Activated CD4-positive, alpha-beta T cell treated with anti-CD3 and anti-CD28 coated beads, Interleukin-2, amount 50 U/mL, for 24 hours (primary cell): Measurements from ENCODE around the gene BRAT1.
"Not testable (repeated sequence)": the region's sequence is repeated elsewhere in the genome, so short reads cannot be mapped to it uniquely, and the experiment has no call there.

Experiments used
- DNase-seq, 2 donors: peaks; one replicate each; pipeline ENCODE4 v3.0.0-alpha.2; 2020; ENCODE audit warnings: low read depth in 1 of 2, low spot score in 1 of 2

BRAT1 gene

GRCh38 chr7:2555121-2556052, at the start of gene BRAT1:
Gene BRAT1 (minus strand): TSS chr7:2555524. CDS start chr7:2554431, 1,093 bp downstream.
- DNase-seq = peak; percentile 92 to 94

DNA sequence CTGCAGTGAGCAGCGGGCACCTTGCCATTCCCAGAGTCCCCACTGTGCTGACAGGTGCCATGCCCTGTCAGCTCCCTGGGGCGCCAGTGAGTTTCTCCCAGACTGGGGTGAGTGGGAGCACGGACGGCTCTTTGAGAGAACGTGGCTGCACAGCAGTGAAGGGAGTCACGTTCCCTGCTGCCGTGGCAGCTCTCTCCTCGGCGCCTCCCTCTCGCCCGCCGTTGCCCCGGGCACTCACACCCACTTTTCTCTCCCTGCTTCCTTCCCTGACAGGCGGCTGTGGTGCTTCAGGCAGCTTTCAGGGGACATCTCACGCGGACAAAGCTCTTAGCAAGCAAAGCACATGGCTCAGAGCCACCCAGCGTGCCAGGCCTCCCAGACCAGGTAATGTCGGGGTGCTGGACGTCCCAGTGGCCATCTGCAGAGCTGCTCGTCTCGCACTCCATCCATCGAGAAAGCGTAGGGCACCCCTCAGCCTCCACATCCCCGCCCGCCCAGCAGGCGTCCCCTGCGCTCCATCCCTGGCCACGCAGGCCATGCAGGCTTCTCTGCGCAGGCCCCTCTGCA, 49.4 kb upstream of the BRAT1 start:
- DNase-seq = no peak

DNA sequence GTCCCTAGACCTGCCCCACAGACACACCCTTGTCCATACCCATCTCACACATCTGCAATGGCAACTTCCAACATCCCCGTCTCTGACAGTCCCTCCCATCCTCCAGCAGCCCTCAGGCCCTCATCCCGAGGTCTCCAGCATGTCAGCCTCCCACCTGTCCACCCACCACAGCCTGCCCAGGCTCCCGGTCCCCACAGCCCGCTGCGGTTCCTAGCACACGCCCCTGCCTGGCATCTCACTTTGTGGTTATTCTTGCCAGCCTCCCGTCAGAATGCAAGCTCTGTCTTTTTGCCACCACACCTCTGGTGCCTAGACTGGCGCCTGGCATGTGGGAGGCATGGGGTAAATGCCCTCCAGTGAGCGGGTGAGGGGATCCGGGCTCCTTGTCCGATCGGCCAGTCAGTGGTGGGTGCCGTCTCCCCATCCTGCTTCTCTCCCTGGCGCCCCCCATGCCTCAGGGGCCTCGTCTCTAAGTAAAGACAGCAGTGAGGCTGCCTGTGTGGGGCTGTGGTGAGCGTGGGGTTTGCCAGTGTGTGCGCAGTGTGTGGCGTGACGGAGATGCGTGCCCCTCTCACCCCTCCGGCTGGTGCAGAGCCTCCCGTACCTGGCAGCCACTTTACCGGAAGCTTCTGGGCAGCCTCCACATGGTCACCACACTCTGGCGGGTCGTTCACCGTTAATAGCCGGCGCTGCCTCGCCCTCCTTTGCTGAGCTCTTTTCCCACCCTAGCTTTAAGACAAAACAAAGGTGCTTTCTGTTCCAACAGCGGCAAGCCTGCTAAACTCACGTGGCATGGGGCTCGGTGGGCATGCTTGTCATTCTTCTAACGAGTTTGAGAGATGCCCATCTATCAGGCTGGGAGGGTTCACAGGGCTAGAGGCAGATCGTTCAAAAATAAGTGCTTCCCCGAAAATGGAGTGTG, 48.0 kb upstream of the BRAT1 start:
- DNase-seq = no peak

DNA sequence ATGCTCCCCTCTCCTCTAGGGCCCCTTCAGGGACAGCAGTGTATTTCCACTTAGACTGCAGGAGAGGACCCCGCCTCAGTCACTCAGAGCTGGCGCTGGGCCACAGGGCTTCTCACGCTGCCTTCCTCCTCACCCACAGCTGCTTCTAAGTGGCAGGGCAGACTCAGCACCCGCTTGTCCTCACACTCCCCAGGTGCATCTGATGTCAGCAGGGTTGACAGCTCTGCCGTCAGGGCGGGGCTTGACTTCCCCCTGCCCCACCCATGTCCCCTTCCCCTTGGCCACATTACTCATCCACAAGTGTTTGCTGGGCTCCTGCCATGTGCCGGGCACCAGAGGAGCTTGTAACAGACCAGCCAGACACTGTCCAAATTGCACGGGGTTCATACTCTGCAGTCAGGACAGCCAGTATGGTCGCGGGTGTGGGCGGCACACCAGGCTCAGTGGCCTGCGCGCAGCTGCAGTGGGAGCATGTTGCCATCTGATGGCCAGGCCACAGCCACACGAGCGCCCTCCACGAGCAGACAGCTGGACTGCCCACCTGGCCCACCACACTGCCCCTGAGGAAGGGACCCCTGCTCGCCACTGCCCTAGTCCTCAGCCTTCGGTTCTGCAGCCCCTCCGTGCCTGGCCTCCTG, 47.2 kb upstream of the BRAT1 start:
- DNase-seq = no peak

DNA sequence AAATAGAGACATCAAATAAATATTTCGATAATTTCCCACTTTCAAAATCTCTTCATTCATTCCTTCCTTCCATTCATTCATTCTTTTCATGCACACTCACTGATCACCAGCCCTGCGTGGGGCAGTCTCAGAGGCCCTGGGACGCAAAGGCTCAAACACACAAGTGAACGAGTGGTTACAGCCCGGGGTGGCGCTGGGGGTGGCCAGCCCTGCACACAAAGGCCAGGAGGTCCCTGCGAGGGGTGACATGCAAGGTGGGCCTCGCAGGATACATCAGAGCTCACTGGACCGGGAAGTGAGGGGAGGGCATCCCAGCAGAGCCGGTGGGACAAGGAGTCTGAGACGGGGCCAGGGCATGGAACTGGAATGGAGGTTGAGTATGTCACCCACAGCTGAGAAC, 46.6 kb upstream of the BRAT1 start:
- no peak for DNase-seq

- no peak for DNase-seq
Observed at GRCh38 chr7:2601065-2601464, 45.7 kb upstream of the BRAT1 start.

- DNase-seq = no peak
Observed at GRCh38 chr7:2598154-2598823, 43.0 kb upstream of the BRAT1 start.

GRCh38 chr7:2597273-2597640, 41.9 kb upstream of the BRAT1 start:
- no peak for DNase-seq

- no peak for DNase-seq
Observed at GRCh38 chr7:2596464-2597272, 41.3 kb upstream of the BRAT1 start.

DNA sequence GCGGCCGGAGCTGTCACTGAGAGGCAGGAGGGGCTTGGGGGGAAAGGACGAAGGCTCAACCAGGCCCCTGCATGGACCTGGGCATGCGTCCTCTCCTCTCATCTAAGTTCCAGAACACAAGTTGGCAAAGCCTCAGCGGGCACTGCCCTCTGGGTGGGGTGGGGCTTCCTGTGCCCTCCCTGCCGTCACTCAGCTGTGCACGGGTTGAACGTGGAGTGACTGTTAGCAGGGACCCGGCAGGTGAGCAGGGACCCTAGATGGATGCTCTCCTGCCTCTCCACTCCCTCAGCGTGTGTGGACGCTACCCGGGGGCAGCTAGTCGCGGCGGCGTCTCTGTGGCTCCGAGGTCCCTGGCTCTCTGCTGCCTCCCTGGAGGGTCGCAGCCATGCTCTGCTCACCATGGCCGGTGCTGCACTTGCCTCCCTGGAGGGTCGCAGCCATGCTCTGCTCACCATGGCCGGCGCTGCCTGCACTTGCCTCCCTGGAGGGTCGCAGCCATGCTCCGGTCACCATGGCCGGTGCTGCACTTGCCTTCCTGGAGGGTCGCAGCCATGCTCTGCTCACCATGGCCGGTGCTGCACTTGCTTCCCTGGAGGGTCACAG, 40.0 kb upstream of the BRAT1 start:
- no peak for DNase-seq

GRCh38 chr7:2594599-2594998, 39.3 kb upstream of the BRAT1 start:
- no peak for DNase-seq

DNA sequence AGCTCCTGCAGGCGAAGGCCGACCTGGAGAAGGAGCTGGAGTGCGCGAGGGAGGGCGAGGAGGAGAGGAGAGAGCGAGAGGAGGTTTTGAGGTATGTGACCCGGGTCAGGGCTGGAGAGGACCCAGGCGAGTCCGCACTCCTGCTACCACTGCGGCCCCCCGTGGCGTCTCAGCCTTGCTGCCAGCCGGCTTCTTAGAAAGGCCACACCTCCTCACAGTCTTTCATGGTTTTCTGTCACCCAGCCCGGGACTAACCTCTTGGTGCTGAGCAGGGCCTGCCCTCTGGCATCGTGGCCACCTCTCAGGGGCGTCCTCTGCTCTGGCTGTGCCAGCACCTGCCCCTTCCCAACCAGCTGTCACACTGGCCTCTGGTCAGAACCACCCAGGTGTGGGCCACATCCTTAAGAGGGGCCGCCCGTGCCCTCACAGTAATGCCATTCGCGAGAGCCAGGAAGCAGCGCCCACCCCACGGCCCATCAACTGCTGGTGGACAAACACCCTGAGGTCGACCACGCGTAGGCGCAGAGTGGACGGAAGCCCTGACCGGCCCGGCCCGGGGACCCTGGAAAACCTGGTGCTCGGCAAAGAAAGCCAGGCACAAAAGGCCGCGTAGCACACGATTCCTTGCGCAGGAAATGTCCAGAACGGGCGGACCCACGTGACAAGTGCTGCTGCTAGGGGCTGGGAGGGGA, 37.9 kb upstream of the BRAT1 start:
- no peak for DNase-seq

DNA sequence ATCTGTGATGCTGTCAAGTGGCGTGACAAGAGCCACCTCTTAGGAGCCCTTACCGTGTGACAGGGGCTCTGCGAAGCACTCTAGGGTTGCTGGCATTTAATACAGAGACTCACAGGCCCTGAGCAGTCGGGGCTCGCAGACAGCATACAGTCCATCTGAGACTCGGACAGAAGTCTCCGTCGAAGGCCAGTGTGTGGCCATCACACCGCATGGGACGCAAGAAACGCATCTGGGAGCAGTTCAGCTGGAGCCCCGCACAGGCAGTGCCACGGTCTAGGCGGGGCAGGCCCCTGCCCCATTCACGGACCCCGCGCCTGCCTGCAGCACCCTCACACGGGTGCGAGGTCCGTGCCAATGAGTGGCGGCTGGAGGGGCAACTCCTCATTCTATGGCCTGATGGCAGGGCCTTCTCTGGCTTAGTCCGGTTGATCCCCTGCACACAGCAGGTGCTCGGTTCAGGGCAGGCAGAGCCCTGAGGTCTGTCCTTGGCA, 37.1 kb upstream of the BRAT1 start:
- no peak for DNase-seq

DNA sequence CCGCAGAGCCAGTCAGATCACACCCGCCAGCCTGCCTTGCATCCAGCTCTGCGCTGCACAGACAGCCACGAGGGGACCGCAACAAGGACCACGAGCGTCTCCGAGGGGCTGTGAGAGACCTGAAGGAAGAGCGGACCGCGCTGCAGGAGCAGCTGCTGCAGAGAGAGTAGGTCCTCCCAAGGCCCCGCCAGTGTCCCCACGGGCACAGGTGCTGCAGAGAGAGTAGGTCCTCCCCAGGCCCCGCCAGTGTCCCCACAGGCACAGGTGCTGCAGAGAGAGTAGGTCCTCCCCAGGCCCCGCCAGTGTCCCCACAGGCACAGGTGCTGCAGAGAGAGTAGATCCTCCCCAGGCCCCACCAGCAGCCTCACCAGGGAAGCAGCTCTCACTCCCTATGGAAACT, 34.6 kb upstream of the BRAT1 start:
- DNase-seq = not testable (repeated sequence)

DNA sequence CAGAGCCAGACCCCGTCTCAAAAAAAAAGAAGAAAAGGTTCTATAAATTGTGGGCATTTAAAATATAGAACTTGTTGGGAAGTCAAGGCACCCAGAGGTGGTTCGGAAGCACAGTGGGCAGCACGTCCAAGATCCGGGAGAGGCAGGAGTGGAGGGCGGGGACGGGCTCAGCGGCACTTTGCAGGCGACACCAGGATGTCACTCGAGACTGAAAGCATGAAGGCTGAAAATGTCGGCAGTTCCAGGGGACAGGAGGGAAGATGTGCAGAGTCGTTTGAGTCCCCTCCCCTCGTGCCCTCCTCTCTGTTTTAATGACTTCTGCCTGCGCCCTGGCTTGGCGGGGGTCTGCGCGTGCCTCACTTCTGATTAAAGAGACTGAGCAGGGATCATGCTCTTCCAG, 34.0 kb upstream of the BRAT1 start:
- no peak for DNase-seq

- no peak for DNase-seq
Observed at GRCh38 chr7:2587778-2588177, 32.5 kb upstream of the BRAT1 start.

GRCh38 chr7:2587134-2587533, 31.8 kb upstream of the BRAT1 start:
- DNase-seq = no peak

GRCh38 chr7:2586326-2587020, 31.1 kb upstream of the BRAT1 start:
- no peak for DNase-seq
